ENCODE results near the gene MYBBP1A. TPM values are rescaled to one million over a fixed set of nuclear protein-coding genes. Genes with fewer than 3 reads are reported as not detected.

The MYBBP1A gene
- total and polyA plus RNA-seq, 2 of the 8 experiments (the other 6 are each of a cell fraction or from before 2014, with no cell fraction given) = 46.8 to 151 TPM

DNA sequence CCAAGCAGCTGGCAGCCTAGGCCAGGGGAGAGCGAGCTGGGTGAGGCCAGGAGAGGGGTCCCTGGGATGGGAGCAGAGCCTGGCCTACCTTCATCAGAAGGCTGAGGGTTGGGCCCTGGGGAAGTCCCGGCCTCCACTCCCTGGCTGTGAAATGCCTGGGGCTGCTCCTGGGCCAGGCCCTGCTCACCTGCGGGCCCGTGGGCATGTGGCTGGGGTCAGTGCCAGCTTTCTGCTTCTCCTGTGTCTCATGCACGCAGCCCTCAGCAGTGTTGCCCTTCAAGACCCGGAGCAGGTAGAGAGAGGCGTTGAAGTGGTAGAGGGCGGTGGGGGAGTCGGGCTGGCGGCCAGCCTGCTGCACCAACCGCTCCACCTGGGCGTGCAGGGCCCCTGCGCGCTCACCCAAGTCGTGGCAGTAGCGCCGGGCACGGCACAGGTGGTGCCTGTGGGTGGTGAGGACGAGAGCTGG lies 12.4 kb downstream of the MYBBP1A start (continued):
- TF ChIP-seq CHD1 (IDR thresholded peaks at IDR 0.05; ENCODE audit: low read depth, low read length) (no peak), CEBPB (IDR thresholded peaks at IDR 0.05; ENCODE audit: low read depth, low read length) (no peak), PHF8 (conservative IDR thresholded peaks at IDR 0.05; ENCODE audit: low read depth, low read length) (no peak), SIN3A (conservative IDR thresholded peaks at IDR 0.05 in 1 of 2, IDR thresholded peaks at IDR 0.05 in 1 of 2; ENCODE audit: low read depth in 1 of 2, low read length in 2 of 2) (no peak), SP2 (IDR thresholded peaks at IDR 0.05; ENCODE audit: low read length) (no peak), RAD21 (IDR thresholded peaks at IDR 0.05 in 1 of 2, conservative IDR thresholded peaks at IDR 0.05 in 1 of 2; ENCODE audit: low read depth in 2 of 2, low read length in 2 of 2) (no peak), JUND (IDR thresholded peaks at IDR 0.05; ENCODE audit: low read length) (no peak), NRF1 (IDR thresholded peaks at IDR 0.05; ENCODE audit: low read depth, low read length) (no peak), POLR2AphosphoS5 (IDR thresholded peaks at IDR 0.05; ENCODE audit: low read depth, low read length) (no peak)
